Psoas muscle (tissue), 8 donors: ENCODE results near the gene PSPH. TPM values are rescaled to one million over a fixed set of nuclear protein-coding genes. Genes with fewer than 3 reads are reported as not detected.

ENCODE experiments used
- ATAC-seq, 4 donors: fragments of 200-7000 bp; cut with Tn5 transposase; one replicate each; pipeline ENCODE4 v1.9.1; 2020; ENCODE audit warnings: moderate library complexity in 3 of 4, mild to moderate bottlenecking in 2 of 4
- DNase-seq, 2 donors: peaks; one replicate each; pipeline ENCODE4 v3.0.0-alpha.2; 2020
- H3K27ac ChIP-seq: fragments of 200-600 bp; one replicate; pipeline ENCODE4 v1.8.0; 2022
- H3K27me3 ChIP-seq, 3 donors: fragments of 200-600 bp in 1 of 3; one replicate each; pipeline versions ENCODE4 v1.6.1 to v1.8.0; 2013 to 2022; ENCODE audit warnings: low read length in 2 of 3, mild to moderate bottlenecking in 2 of 3, moderate library complexity in 1 of 3; ENCODE audit not compliant: insufficient read depth in 3 of 3
- H3K36me3 ChIP-seq, 2 donors: fragments of 200-600 bp in 1 of 2; one replicate each; pipeline versions ENCODE4 v1.6.1 to v1.8.0; 2013 to 2022; ENCODE audit warnings: low read depth in 1 of 2, mild to moderate bottlenecking in 1 of 2, moderate library complexity in 1 of 2; ENCODE audit not compliant: insufficient read depth in 1 of 2
- H3K4me1 ChIP-seq: fragments of 200-600 bp; one replicate; pipeline ENCODE4 v1.8.0; 2022
- H3K4me3 ChIP-seq: fragments of 200-600 bp; one replicate; pipeline ENCODE4 v1.8.0; 2022; ENCODE audit warnings: mild to moderate bottlenecking
- H3K9me3 ChIP-seq: fragments of 200-600 bp; one replicate; pipeline ENCODE4 v1.8.0; 2022
- WGBS, 3 donors: extraction: QIAGEN DNeasy Blood & Tissue Kit; methylation state at CpG; one replicate each; pipeline versions ENCODE4 v1.1.6 to v1.1.7; 2013; 5-methylcytosine and 5-hydroxymethylcytosine counted together
- intact Hi-C, 2 donors: fragments of 100-400 bp; cut with DNase I; formaldehyde crosslinking; loops; one replicate each; pipeline versions ENCODE4 v1.11.0 to v1.14.2; 2022
- polyA plus RNA-seq, 3 donors: library from polyadenylated mRNA; stranded (reverse); fragments of 200-250 nt; gene quantifications; one replicate each; pipeline ENCODE4 v1.2.3, GENCODE V29; 2013
- total RNA-seq, 4 donors: library from RNA; stranded (reverse); fragmentation: NEBNext Ultra II Directional in 2 of 4; extraction: Animal tissue kit (Norgen Biotek cat#: 25700) in 2 of 4; gene quantifications; one replicate each; pipeline versions ENCODE4 v1.2.1 to v1.2.4, GENCODE V29; 2021 to 2023
- TF ChIP-seq, protein P1 (sequence below): fragments of 200-600 bp; IDR thresholded peaks from one replicate; pipeline ENCODE4 v1.8.0; 2022; ENCODE audit warnings: antibody characterized with exemption
- donor health status: healthy with polysubstance abuse.
- donor health status: DM: no; HTN: no; CAD: no; lungs with moderate emphysema.
- donor health status: Bipolar disorder and iron deficiency.
- donor health status: healthy.
- donor health status: DM: yes; HTN: yes; CAD: no.
- donor health status: DM: no; HTN: no; CAD: no.
- donor health status: DM: no; HTN: no; CAD: no.
- donor health status: DM: yes; HTN: yes; CAD: no.

PSPH gene
- total and polyA plus RNA-seq, 7 donors = 2.5 to 11.2 (median 5.3) TPM

DNA sequence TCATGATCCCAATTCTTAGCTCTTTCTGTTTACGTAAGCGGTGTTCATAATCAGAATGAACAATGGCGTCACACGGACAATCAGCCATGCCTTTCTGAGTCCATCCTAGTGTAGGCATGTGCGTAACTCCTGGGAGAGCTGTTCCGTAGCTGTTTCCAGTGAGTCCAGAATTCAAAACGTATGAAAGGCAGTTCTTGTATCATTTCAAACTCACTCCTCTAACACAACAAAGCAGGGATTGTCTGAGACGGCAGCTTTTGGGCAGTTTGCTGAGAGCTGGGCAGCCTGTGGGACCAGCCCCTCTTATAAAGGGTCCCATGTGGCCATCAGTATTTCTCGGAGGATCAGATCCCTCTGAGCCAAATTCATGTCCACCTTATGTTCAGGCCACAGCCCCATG lies 43.4 kb downstream of the PSPH start:
- Histone ChIP-seq H3K27me3 (no peaks in the 10 kb centered on the region), H3K4me1 (no peaks in the 10 kb centered on the region), H3K4me3 (no peak overlapping the region), H3K9me3 (no peaks in the 10 kb centered on the region), H3K36me3 (peaks cover 0 to 7% of the 10 kb centered on the region in 2 donors), H3K27ac (no peak overlapping the region)
- ATAC-seq = no peak
- no peak for DNase-seq
- WGBS, 3 donors = 71 to 75% (median 72%) methylated on average over 9 of the region's 9 CpGs
- TF ChIP-seq, protein P1, sequence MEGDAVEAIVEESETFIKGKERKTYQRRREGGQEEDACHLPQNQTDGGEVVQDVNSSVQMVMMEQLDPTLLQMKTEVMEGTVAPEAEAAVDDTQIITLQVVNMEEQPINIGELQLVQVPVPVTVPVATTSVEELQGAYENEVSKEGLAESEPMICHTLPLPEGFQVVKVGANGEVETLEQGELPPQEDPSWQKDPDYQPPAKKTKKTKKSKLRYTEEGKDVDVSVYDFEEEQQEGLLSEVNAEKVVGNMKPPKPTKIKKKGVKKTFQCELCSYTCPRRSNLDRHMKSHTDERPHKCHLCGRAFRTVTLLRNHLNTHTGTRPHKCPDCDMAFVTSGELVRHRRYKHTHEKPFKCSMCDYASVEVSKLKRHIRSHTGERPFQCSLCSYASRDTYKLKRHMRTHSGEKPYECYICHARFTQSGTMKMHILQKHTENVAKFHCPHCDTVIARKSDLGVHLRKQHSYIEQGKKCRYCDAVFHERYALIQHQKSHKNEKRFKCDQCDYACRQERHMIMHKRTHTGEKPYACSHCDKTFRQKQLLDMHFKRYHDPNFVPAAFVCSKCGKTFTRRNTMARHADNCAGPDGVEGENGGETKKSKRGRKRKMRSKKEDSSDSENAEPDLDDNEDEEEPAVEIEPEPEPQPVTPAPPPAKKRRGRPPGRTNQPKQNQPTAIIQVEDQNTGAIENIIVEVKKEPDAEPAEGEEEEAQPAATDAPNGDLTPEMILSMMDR = no peak
- intact Hi-C loops = no loop called here

DNA sequence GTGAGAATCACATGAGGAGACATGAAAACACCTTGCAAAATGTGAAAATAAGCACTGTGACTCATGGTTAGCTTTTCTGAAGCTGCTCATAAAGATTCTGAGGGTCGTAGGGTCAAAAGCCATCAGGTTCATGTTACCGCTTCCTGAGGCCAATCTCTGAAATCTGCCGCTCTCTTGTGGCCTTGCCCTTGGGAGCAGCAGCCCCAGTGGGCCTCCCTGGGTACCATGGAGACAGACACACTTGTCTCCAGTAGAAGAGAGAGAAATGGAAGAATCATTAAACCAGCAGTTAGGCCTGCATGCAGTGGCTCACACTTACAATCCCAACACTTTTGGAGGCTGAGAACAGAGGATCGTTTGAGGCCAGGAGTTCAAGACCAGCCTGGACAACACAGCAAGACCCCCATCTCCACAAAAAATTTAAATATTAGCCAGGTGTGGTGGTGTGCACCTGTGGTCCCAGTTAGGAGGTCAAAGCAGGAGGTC lies 44.0 kb downstream of the PSPH start:
- TF ChIP-seq, protein P1 = no peak
- Histone ChIP-seq H3K9me3 (no peaks in the 10 kb centered on the region), H3K27me3 (no peaks in the 10 kb centered on the region), H3K27ac (no peak overlapping the region), H3K4me3 (no peak overlapping the region), H3K36me3 (peaks cover 0 to 7% of the 10 kb centered on the region in 2 donors), H3K4me1 (no peaks in the 10 kb centered on the region)
- ATAC-seq (no peak), DNase-seq (no peak)
- intact Hi-C loops = no loop called here
- WGBS, 3 donors = 89 to 96% (median 91%) methylated on average over 4 of the region's 4 CpGs

DNA sequence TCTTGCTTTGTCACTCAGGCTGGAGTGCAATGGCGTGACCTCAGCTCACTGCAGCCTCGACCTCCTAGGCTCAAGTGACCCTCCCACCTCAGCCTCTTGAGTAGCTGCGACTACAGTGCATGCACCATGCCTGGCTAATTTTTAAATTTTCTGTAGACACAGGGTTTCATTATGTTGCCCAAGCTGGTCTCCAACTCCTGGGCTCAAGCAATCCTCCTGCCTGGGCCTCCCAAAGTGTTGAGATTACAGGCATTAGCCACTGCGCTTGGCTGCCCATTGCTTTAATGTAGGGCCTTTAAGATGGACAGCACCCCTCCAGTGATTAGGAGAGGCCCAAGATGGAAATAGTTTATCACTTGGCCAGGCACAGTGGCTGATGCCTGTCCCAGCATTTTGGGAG lies 47.5 kb downstream of the PSPH start:
- no peak for DNase-seq
- Histone ChIP-seq H3K4me3 (no peak overlapping the region), H3K27ac (no peak overlapping the region), H3K36me3 (peaks cover 0 to 18% of the 10 kb centered on the region in 2 donors), H3K9me3 (no peaks in the 10 kb centered on the region), H3K4me1 (no peaks in the 10 kb centered on the region), H3K27me3 (no peaks in the 10 kb centered on the region)
- 78 to 81% (median 79%) methylated on average over 4 of the region's 4 CpGs for WGBS, 3 donors
- TF ChIP-seq, protein P1 = no peak
- ATAC-seq = no peak
- intact Hi-C loops = loop anchor here (2.0 kb wide), 1 partner anchor 71 kb away; no protein-coding TSS in a partner anchor

DNA sequence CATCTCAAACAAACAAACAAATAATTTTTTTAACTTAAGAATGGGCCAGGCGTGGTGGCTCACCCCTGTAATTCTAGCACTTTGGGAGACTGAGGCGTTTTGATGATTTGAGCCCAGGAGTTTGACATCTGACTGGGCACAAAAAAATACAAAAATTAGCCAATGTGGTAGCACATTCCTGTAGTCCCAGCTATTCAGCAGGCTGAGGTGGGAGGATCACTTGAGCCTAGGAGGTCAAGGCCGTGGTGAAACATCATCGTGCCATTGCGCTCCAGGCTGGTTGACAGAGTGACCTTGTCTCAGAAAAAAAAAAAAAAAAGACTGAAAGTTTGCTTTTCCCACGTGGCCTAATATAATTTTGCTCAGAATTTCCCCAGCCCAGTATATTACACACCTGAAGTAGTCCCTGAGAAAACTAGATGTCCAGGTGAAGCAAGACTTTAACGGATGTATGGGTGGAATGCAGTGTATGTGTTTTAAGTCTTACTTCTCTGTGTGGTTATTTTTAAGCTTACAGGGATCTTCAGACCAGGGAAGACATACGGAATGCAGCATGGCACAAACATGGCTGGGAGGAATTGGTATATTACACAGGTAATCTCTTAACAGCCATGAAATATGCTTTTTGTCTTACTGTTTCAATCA lies 54.3 kb downstream of the PSPH start:
- no peak overlapping the region for H3K4me3 ChIP-seq
- intact Hi-C loops = no loop called here
- 86 to 93% (median 91%) methylated on average over 8 of the region's 8 CpGs for WGBS, 3 donors
- TF ChIP-seq, protein P1 = no peak
- DNase-seq = no peak
- no peaks in the 10 kb centered on the region for H3K4me1 ChIP-seq
- no peaks in the 10 kb centered on the region for H3K9me3 ChIP-seq
- H3K27me3 ChIP-seq = no peaks in the 10 kb centered on the region
- H3K36me3 ChIP-seq = peaks cover 11 to 85% of the 10 kb centered on the region in 2 donors
- H3K27ac ChIP-seq = no peak overlapping the region
- ATAC-seq = no peak

DNA sequence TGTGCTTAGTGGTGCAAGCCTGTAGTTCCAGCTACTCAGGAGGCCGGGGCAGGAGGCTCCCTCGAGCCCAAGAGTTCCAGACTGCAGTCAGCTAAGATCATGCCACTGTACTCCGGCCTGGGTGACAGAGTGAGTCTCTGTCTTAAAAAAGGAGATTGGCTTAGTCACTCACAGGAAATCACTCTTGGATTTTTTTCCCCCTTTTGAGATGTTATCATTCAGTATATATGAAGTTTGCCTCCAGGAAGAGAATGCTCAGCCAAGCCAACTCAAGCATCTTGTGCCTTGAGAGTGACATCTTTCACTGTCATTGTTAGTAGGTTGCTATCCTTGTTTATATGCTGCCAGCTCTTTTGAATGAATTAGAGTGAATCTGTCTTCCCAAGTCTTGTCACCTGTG lies 58.9 kb downstream of the PSPH start:
- no peaks in the 10 kb centered on the region for H3K27me3 ChIP-seq
- peaks cover 15 to 98% of the 10 kb centered on the region in 2 donors for H3K36me3 ChIP-seq
- H3K9me3 ChIP-seq = no peaks in the 10 kb centered on the region
- DNase-seq (no peak), ATAC-seq (no peak)
- no peak overlapping the region for H3K4me3 ChIP-seq
- intact Hi-C loops = no loop called here
- TF ChIP-seq, protein P1 = no peak
- 93 to 94% (median 94%) methylated on average over 3 of the region's 3 CpGs for WGBS, 3 donors
- no peak overlapping the region for H3K27ac ChIP-seq
- no peaks in the 10 kb centered on the region for H3K4me1 ChIP-seq
